Measurements from ENCODE around the gene IRF2BP2.

Gene IRF2BP2

DNA sequence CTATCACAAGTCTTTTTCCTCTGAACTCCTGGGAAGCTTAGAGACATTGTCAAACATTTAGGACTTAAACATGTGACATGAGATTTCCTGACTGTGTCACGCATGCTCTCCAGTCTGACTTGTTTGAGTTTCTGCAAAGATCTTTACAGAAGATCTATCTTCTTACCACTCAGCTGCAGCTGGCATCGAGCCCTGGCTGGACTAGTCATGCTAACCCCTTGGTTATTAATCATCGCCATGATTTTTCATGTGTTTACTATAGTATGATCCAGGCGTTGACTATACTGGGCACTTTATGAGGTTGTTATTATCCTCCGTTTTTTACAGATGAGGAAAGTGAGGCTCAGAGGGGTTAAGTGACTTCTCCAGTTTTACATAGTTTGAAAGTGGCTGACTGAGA is 18.1 kb upstream of the IRF2BP2 start:
- TF ChIP-seq TEAD4 (IDR thresholded peaks at IDR 0.05), result no peak
- no peak for TF ChIP-seq YY1 (IDR thresholded peaks at IDR 0.05; ENCODE audit: low read depth)
- TF ChIP-seq NFIC (IDR thresholded peaks at IDR 0.05), result no peak
- no peak for TF ChIP-seq EGR1 (IDR thresholded peaks at IDR 0.05)
- TF ChIP-seq, protein P1, sequence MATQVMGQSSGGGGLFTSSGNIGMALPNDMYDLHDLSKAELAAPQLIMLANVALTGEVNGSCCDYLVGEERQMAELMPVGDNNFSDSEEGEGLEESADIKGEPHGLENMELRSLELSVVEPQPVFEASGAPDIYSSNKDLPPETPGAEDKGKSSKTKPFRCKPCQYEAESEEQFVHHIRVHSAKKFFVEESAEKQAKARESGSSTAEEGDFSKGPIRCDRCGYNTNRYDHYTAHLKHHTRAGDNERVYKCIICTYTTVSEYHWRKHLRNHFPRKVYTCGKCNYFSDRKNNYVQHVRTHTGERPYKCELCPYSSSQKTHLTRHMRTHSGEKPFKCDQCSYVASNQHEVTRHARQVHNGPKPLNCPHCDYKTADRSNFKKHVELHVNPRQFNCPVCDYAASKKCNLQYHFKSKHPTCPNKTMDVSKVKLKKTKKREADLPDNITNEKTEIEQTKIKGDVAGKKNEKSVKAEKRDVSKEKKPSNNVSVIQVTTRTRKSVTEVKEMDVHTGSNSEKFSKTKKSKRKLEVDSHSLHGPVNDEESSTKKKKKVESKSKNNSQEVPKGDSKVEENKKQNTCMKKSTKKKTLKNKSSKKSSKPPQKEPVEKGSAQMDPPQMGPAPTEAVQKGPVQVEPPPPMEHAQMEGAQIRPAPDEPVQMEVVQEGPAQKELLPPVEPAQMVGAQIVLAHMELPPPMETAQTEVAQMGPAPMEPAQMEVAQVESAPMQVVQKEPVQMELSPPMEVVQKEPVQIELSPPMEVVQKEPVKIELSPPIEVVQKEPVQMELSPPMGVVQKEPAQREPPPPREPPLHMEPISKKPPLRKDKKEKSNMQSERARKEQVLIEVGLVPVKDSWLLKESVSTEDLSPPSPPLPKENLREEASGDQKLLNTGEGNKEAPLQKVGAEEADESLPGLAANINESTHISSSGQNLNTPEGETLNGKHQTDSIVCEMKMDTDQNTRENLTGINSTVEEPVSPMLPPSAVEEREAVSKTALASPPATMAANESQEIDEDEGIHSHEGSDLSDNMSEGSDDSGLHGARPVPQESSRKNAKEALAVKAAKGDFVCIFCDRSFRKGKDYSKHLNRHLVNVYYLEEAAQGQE (IDR thresholded peaks at IDR 0.05; ENCODE audit: low read depth), result no peak
- TF ChIP-seq, protein P2, sequence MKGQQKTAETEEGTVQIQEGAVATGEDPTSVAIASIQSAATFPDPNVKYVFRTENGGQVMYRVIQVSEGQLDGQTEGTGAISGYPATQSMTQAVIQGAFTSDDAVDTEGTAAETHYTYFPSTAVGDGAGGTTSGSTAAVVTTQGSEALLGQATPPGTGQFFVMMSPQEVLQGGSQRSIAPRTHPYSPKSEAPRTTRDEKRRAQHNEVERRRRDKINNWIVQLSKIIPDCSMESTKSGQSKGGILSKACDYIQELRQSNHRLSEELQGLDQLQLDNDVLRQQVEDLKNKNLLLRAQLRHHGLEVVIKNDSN (IDR thresholded peaks at IDR 0.05), result no peak
- TF ChIP-seq RAD21 (IDR thresholded peaks at IDR 0.05; ENCODE audit: low read depth), result no peak
- no peak for TF ChIP-seq ZBTB7A (IDR thresholded peaks at IDR 0.05; ENCODE audit: low read depth)
- TF ChIP-seq EP300 (IDR thresholded peaks at IDR 0.05; ENCODE audit: borderline replicate concordance), result no peak
- no peak for TF ChIP-seq CREB1 (IDR thresholded peaks at IDR 0.05; ENCODE audit: low read depth)

DNA sequence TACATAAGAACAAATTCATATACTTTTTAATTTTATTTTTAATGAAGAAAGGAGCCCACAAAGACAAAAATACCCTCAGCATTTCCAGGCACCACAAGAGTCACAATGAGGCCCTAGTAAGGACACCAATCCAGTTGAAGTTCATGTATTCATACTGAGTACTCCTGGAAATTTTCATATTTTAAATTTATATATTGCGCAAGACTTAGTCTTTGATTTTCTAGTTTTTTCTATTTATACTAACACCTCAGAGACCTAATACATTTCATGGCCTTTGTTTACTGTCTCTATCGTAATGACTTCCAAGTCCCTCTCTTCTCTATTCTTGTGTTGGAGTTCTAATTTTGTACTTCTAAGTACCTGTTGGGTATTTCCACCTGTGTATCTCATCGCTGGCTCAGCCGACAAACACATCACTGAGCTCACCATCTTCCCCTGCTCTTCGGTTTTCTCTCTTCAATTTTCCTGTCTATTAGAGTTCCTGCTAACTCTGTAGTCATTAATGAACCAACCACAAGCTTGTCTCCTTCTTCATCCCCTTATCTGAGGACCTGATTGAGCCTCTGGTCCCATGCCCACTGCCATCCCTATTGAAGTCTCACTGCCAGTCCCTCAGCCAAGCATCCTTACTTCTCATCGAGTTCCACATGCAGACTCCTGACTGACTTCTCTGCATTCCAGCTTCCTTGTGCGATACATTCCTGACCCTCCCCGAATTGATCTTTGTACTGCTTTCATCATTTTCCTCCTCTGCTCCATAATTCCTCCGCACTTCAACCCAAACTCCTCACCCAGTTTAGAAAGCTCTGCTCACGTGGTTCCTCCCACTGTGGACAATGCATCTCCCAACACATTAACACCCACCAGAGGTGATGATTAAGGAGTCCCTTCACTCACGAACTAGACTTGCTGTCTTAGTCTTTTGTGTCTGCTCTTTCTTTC is 17.3 kb upstream of the IRF2BP2 start:
- TF ChIP-seq, protein P2 (IDR thresholded peaks at IDR 0.05), result no peak
- TF ChIP-seq CEBPB (IDR thresholded peaks at IDR 0.05), result peak; percentile 67

DNA sequence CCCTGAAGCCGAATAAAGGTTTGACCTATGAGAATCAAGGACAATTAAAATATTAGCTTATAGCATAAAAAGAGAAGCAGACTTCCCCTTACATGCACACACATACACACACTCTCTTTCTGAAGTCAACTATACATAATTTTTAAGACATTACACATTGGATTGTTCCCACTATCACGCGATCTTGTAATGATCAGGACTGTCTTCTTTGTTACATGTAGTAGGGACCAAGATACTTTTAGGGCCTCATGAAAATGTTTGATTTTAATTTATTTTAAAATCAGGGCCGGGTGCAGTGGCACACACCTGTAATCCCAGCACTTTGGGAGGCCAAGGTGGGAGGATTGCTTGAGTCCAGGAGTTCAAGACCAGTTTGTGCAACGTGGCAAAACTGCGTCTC is 16.4 kb upstream of the IRF2BP2 start:
- TF ChIP-seq TCF12 (IDR thresholded peaks at IDR 0.05; ENCODE audit: low read depth) (no peak), CREB1 (IDR thresholded peaks at IDR 0.05; ENCODE audit: low read depth) (no peak), FOXM1 (IDR thresholded peaks at IDR 0.05; ENCODE audit: borderline replicate concordance, low read depth) (no peak), NFIC (IDR thresholded peaks at IDR 0.05) (no peak), ZBTB7A (IDR thresholded peaks at IDR 0.05; ENCODE audit: low read depth) (no peak), RAD21 (IDR thresholded peaks at IDR 0.05; ENCODE audit: low read depth) (no peak), TAF1 (IDR thresholded peaks at IDR 0.05; ENCODE audit: low read depth) (no peak), YY1 (IDR thresholded peaks at IDR 0.05; ENCODE audit: low read depth) (no peak), EGR1 (IDR thresholded peaks at IDR 0.05) (no peak), EP300 (IDR thresholded peaks at IDR 0.05; ENCODE audit: borderline replicate concordance) (no peak), CEBPB (IDR thresholded peaks at IDR 0.05) (no peak), TEAD4 (IDR thresholded peaks at IDR 0.05) (no peak)
- TF ChIP-seq, protein P1 (IDR thresholded peaks at IDR 0.05; ENCODE audit: low read depth), result no peak
- TF ChIP-seq, protein P2 (IDR thresholded peaks at IDR 0.05), result no peak
- TF ChIP-seq, protein P3, sequence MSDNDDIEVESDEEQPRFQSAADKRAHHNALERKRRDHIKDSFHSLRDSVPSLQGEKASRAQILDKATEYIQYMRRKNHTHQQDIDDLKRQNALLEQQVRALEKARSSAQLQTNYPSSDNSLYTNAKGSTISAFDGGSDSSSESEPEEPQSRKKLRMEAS (IDR thresholded peaks at IDR 0.05), result no peak

DNA sequence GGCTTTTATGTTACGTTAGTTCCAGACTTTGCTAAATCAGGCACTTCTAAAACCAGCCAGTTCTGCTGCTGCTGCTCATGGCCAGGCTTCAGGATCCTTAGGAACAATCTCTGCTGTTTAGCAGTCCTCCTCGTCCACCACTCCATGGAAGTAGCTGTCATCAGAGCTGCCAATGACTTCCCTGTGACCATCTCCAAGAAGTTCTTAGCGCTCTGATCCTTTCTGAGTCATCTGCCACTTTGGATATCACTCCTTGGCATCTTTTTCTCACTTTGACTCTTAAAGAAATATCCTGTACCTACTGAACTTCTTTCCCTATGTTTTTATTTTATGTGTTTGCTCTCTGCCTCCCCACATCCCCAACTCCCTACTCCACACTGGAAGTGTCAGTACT is 14.7 kb upstream of the IRF2BP2 start:
- TF ChIP-seq TCF12 (IDR thresholded peaks at IDR 0.05; ENCODE audit: low read depth) (no peak), CREB1 (IDR thresholded peaks at IDR 0.05; ENCODE audit: low read depth) (no peak), ZBTB7A (IDR thresholded peaks at IDR 0.05; ENCODE audit: low read depth) (no peak), CEBPB (IDR thresholded peaks at IDR 0.05) (no peak), EP300 (IDR thresholded peaks at IDR 0.05; ENCODE audit: borderline replicate concordance) (no peak)
- TF ChIP-seq, protein P3 (IDR thresholded peaks at IDR 0.05), result no peak
- TF ChIP-seq, protein P2 (IDR thresholded peaks at IDR 0.05), result no peak

DNA sequence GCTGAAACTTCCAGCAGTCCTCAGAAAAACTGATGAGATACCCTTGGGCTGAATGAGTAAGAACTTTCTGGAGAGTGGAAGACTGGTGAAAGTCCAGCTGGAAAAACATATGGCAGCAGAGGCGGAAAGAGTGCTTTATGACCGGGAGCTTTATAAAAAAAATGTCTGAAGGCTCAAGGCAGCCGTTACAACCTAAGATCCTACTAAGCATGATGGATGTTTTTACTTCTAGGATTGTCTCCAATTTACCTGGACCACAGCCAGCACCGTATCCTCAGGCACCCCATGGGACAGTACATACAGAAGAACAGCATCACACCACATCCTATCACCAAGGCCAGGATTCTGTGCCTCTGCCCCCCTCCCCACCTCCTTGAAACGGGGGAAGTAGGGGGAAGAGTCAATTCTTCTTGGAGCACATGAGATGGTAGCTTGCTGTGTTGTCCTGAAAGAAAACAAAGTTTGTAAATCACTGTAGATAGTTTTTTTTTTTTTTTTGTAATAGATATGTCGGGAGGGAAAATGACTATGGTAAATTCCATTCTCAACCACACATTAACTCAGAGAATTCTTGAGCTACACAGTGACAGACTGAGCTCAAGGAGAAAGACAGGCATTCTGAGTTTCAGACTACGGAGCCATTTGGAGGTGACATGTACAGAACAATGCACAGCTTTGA is 11.8 kb upstream of the IRF2BP2 start:
- TF ChIP-seq ZBTB7A (IDR thresholded peaks at IDR 0.05; ENCODE audit: low read depth) (no peak), TCF12 (IDR thresholded peaks at IDR 0.05; ENCODE audit: low read depth) (no peak), EP300 (IDR thresholded peaks at IDR 0.05; ENCODE audit: borderline replicate concordance) (no peak), TAF1 (IDR thresholded peaks at IDR 0.05; ENCODE audit: low read depth) (no peak), RAD21 (IDR thresholded peaks at IDR 0.05; ENCODE audit: low read depth) (no peak), NFIC (IDR thresholded peaks at IDR 0.05) (no peak), CREB1 (IDR thresholded peaks at IDR 0.05; ENCODE audit: low read depth) (no peak), YY1 (IDR thresholded peaks at IDR 0.05; ENCODE audit: low read depth) (no peak), TEAD4 (IDR thresholded peaks at IDR 0.05) (no peak), EGR1 (IDR thresholded peaks at IDR 0.05) (no peak), CEBPB (IDR thresholded peaks at IDR 0.05) (no peak), FOXM1 (IDR thresholded peaks at IDR 0.05; ENCODE audit: borderline replicate concordance, low read depth) (no peak)
- TF ChIP-seq, protein P3 (IDR thresholded peaks at IDR 0.05), result no peak
- TF ChIP-seq, protein P2 (IDR thresholded peaks at IDR 0.05), result no peak
- TF ChIP-seq, protein P1 (IDR thresholded peaks at IDR 0.05; ENCODE audit: low read depth), result no peak
